D721Med (cell line): ENCODE measurements around the gene HES2.

Experiments used
- DNase-seq: peaks from one replicate; pipeline ENCODE4 v3.0.0; 2011; ENCODE audit warnings: low spot score; ENCODE audit not compliant: insufficient read length
- FAIRE-seq: peaks from 2 replicates; lab custom pipeline; 2011; peaks lifted over from hg19 to GRCh38; lab: Jason Lieb, UNC
- CTCF ChIP-seq: IDR thresholded peaks from 2 replicates; pipeline ENCODE4 v1.5.1; 2012; ENCODE audit warnings: mild to moderate bottlenecking, control low read depth; ENCODE audit not compliant: insufficient read depth; ENCODE audit errors: missing control alignments

The HES2 gene

GRCh38 chr1:6393400-6394187 lies 26.1 kb downstream of the HES2 start, which contains the start of gene ACOT7:
ACOT7 (minus strand) TSS chr1:6393767; CDS start chr1:6393399, 368 bp downstream.
- peak; percentile 47 for DNase-seq
- TF ChIP-seq CTCF = no peak
- FAIRE-seq = no peak

- FAIRE-seq (no peak), DNase-seq (no peak)
- TF ChIP-seq CTCF = no peak
Measured at GRCh38 chr1:6392809-6393399, 26.8 kb downstream of the HES2 start.

GRCh38 chr1:6391951-6392808 lies 27.5 kb downstream of the HES2 start:
- FAIRE-seq = no peak
- no peak for TF ChIP-seq CTCF
- no peak for DNase-seq

- DNase-seq = no peak
- FAIRE-seq = no peak
Measured at GRCh38 chr1:6389971-6390370, 29.7 kb downstream of the HES2 start.

GRCh38 chr1:6386371-6386949 lies 33.3 kb downstream of the HES2 start:
- no peak for FAIRE-seq

More at GRCh38 chr1:6389971-6390370, 29.7 kb downstream of the HES2 start:
- no peak for TF ChIP-seq CTCF

More at GRCh38 chr1:6386371-6386949, 33.3 kb downstream of the HES2 start:
- no peak for DNase-seq
- TF ChIP-seq CTCF = no peak
